Measurements from ENCODE around the gene POLD1.

Gene POLD1

DNA sequence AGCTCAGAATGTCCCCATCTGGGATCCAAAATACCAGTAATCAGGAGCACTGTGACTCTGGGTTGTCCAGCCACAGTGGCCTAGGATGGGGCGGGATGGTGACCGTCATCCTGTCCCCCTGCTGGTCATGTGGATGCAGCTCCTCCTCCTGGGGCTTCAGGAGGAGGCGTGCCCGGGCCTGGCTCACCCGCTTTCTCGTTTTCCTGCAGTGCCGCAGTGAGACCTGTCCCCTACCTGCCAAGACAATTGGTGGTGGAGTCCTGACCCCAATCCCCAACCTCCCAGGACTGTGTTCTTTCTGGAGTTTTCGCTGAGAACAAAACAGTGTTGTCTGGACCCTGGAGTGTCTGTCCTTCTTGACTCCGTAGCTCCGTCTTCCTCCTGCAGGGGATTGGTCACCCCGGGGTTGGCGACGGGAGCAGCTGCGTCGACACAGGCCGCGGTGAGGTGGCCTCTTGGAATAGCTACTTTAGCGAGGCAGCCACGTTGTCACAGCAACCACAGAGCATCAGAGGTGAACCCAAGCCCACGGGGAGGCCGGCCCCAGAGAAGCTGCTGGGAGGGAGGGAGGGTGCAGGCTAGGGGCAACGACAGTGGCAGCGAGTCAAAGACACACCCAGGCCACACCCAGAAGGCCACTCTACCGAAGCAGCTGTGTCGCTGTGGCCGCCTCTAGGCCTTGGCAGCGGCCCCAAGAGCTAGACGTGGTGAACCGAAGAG is 82.0 kb downstream of the POLD1 start:
- H3K36me3 ChIP-seq (ENCODE audit: control insufficient read depth in 2 of 2, insufficient read depth in 2 of 2, low read length in 2 of 2) = no peaks in the 10 kb centered on the region
- H3K9me3 ChIP-seq (ENCODE audit: control insufficient read depth in 2 of 2, low read length in 2 of 2) = no peaks in the 10 kb centered on the region
- H3K27ac ChIP-seq (ENCODE audit: low read depth in 2 of 2, low read length in 2 of 2) = no peak overlapping the region
- H3K27me3 ChIP-seq (ENCODE audit: control insufficient read depth in 2 of 2, insufficient read depth in 2 of 2, low read length in 2 of 2) = peaks cover 0 to 1% of the 10 kb centered on the region in 2 donors
- H3K9ac ChIP-seq (ENCODE audit: low read depth in 1 of 2, low read length in 2 of 2) = no peak overlapping the region
- H3K4me1 ChIP-seq (ENCODE audit: control insufficient read depth in 2 of 2, insufficient read depth in 2 of 2, low read length in 2 of 2) = peaks cover 3 to 12% of the 10 kb centered on the region in 2 donors
- H3K4me3 ChIP-seq (ENCODE audit: low read length in 2 of 2) = no peak overlapping the region

DNA sequence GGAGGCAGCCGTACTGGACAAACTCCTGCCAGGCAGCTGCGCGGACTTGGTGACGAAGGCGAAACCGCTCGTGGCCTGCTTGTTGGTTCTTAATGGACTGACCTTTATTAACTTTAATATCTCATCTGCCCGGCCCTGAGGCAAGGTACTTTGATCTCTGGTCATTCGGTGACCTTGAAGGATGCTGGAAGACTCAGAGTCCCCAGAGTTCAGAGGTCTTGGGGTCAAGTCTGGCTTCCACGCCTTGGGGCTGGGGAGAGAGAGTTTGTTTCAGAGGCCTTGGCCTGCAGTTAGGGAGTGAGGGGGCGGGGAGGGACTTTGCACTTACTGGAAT is 82.5 kb downstream of the POLD1 start:
- no peak overlapping the region for H3K4me3 ChIP-seq (ENCODE audit: low read length in 2 of 2)
- H3K27me3 ChIP-seq (ENCODE audit: control insufficient read depth in 2 of 2, insufficient read depth in 2 of 2, low read length in 2 of 2) = peaks cover 0 to 1% of the 10 kb centered on the region in 2 donors
- peaks cover 3 to 9% of the 10 kb centered on the region in 2 donors for H3K4me1 ChIP-seq (ENCODE audit: control insufficient read depth in 2 of 2, insufficient read depth in 2 of 2, low read length in 2 of 2)
- no peak overlapping the region for H3K27ac ChIP-seq (ENCODE audit: low read depth in 2 of 2, low read length in 2 of 2)
- no peak overlapping the region for H3K9ac ChIP-seq (ENCODE audit: low read depth in 1 of 2, low read length in 2 of 2)
- no peaks in the 10 kb centered on the region for H3K36me3 ChIP-seq (ENCODE audit: control insufficient read depth in 2 of 2, insufficient read depth in 2 of 2, low read length in 2 of 2)
- H3K9me3 ChIP-seq (ENCODE audit: control insufficient read depth in 2 of 2, low read length in 2 of 2) = no peaks in the 10 kb centered on the region

GRCh38 chr19:50467566-50467965 is 83.4 kb downstream of the POLD1 start:
- no peak overlapping the region for H3K9ac ChIP-seq (ENCODE audit: low read depth in 1 of 2, low read length in 2 of 2)
- no peaks in the 10 kb centered on the region for H3K9me3 ChIP-seq (ENCODE audit: control insufficient read depth in 2 of 2, low read length in 2 of 2)
- H3K4me1 ChIP-seq (ENCODE audit: control insufficient read depth in 2 of 2, insufficient read depth in 2 of 2, low read length in 2 of 2) = peaks cover 3 to 9% of the 10 kb centered on the region in 2 donors
- no peak overlapping the region for H3K27ac ChIP-seq (ENCODE audit: low read depth in 2 of 2, low read length in 2 of 2)
- no peaks in the 10 kb centered on the region for H3K36me3 ChIP-seq (ENCODE audit: control insufficient read depth in 2 of 2, insufficient read depth in 2 of 2, low read length in 2 of 2)
- no peak overlapping the region for H3K4me3 ChIP-seq (ENCODE audit: low read length in 2 of 2)
- peaks cover 0 to 1% of the 10 kb centered on the region in 2 donors for H3K27me3 ChIP-seq (ENCODE audit: control insufficient read depth in 2 of 2, insufficient read depth in 2 of 2, low read length in 2 of 2)
